IMR-90 (cell line): ENCODE data around the gene RASIP1. TPM values are rescaled to one million over a fixed set of nuclear protein-coding genes. Genes with fewer than 3 reads are reported as not detected.

Experiments
- ATAC-seq: fragments of 200-7000 bp; cut with Tn5 transposase; 2 replicates; pipeline ENCODE4 v1.9.1; 2020; ENCODE audit warnings: low read depth, mild to moderate bottlenecking, moderate library complexity
- BruUV-seq: library from RNA; stranded (reverse); fragments of 400-500 nt; replicated peaks from 2 replicates; lab custom pipeline; 2021; lab: Mats Ljungman, UMichigan
- CTCF ChIA-PET: fragments of 300-600 bp; formaldehyde crosslinking; extraction: SDS; loops from one replicate; lab custom pipeline; 2021; ENCODE audit warnings: antibody characterized with exemption; lab: Yijun Ruan, JAX
- POLR2A ChIA-PET: fragments of 300-600 bp; sonication (Branson Sonifier 250); formaldehyde crosslinking; loops from one replicate; lab custom pipeline; 2022; ENCODE audit warnings: antibody characterized with exemption; ENCODE audit not compliant: unreplicated experiment; lab: Charles Lee
- DNase-seq: peaks from one replicate; pipeline ENCODE4 v3.0.0; 2013
- H2AFZ ChIP-seq: replicated peaks from 2 replicates; pipeline ENCODE3; 2013; ENCODE audit warnings: low read length, mild to moderate bottlenecking; ENCODE audit not compliant: poor library complexity
- H2AK5ac ChIP-seq: 2 replicates; pipeline ENCODE4 v1.6.1; 2013; ENCODE audit warnings: low read depth, low read length, inconsistent platforms
- H2AK9ac ChIP-seq: replicated peaks from 2 replicates; pipeline ENCODE3; 2013; ENCODE audit warnings: mild to moderate bottlenecking, low read depth, low read length, moderate library complexity; ENCODE audit not compliant: poor library complexity
- H2BK120ac ChIP-seq: 2 replicates; pipeline ENCODE4 v1.6.1; 2013; ENCODE audit warnings: low read depth, low read length, inconsistent platforms
- H2BK15ac ChIP-seq: 3 replicates; pipeline ENCODE4 v1.6.1; 2013; ENCODE audit warnings: low read depth, low read length, inconsistent platforms
- H2BK20ac ChIP-seq: 2 replicates; pipeline ENCODE4 v1.6.1; 2013; ENCODE audit warnings: low read depth, mild to moderate bottlenecking, inconsistent platforms, low read length, moderate library complexity
- H2BK5ac ChIP-seq: 2 replicates; pipeline ENCODE4 v1.6.1; 2013; ENCODE audit warnings: mild to moderate bottlenecking, low read depth, low read length, inconsistent platforms; ENCODE audit not compliant: poor library complexity, severe bottlenecking
- H3K14ac ChIP-seq: replicated peaks from 2 replicates; pipeline ENCODE4 v1.6.1; 2013; ENCODE audit warnings: low read depth, low read length, inconsistent platforms
- H3K18ac ChIP-seq: 2 replicates; pipeline ENCODE4 v1.6.1; 2013; ENCODE audit warnings: low read depth, low read length, control low read depth
- H3K23ac ChIP-seq: 2 replicates; pipeline ENCODE4 v1.6.1; 2013; ENCODE audit warnings: low read depth, low read length, inconsistent platforms
- H3K27ac ChIP-seq: 2 replicates; pipeline ENCODE4 v1.5.1; 2013; ENCODE audit warnings: mild to moderate bottlenecking, control low read depth, low read length; ENCODE audit not compliant: insufficient read depth
- H3K27me3 ChIP-seq: 2 replicates; pipeline ENCODE4 v1.6.1; 2013; ENCODE audit warnings: low read length; ENCODE audit not compliant: control insufficient read depth, insufficient read depth
- H3K36me3 ChIP-seq: 2 replicates; pipeline ENCODE4 v1.6.1; 2013; ENCODE audit warnings: low read length, mixed read lengths; ENCODE audit not compliant: control insufficient read depth, insufficient read depth
- H3K4ac ChIP-seq: 2 replicates; pipeline ENCODE4 v1.6.1; 2013; ENCODE audit warnings: low read depth, low read length, inconsistent platforms
- H3K4me1 ChIP-seq: 2 replicates; pipeline ENCODE4 v1.6.1; 2013; ENCODE audit warnings: low read length, mixed read lengths; ENCODE audit not compliant: control insufficient read depth, insufficient read depth
- H3K4me2 ChIP-seq: 2 replicates; pipeline ENCODE4 v1.6.1; 2013; ENCODE audit warnings: low read depth, mild to moderate bottlenecking, control low read depth, low read length, moderate library complexity
- H3K4me3 ChIP-seq: 2 replicates; pipeline ENCODE4 v1.5.1; 2013; ENCODE audit warnings: low read depth, mild to moderate bottlenecking, control low read depth, low read length, moderate library complexity; ENCODE audit not compliant: insufficient read depth
- H3K56ac ChIP-seq: 2 replicates; pipeline ENCODE4 v1.6.1; 2013; ENCODE audit warnings: low read length, inconsistent platforms; ENCODE audit not compliant: insufficient read depth; ENCODE audit errors: extremely low read depth
- H3K79me1 ChIP-seq, 2 experiments: 2 replicates each; pipeline ENCODE4 v1.6.1; 2013; ENCODE audit warnings: low read length in 2 of 2, inconsistent platforms in 1 of 2, low read depth in 1 of 2
- H3K9ac ChIP-seq: 2 replicates; pipeline ENCODE4 v1.6.1; 2013; ENCODE audit warnings: low read depth, low read length, control low read depth
- H3K9me1 ChIP-seq: 2 replicates; pipeline ENCODE4 v1.6.1; 2013; ENCODE audit warnings: low read length, inconsistent platforms; ENCODE audit not compliant: insufficient read depth
- H3K9me3 ChIP-seq: 2 replicates; pipeline ENCODE4 v1.6.1; 2013; ENCODE audit warnings: low read length; ENCODE audit not compliant: control insufficient read depth, insufficient read depth
- H4K20me1 ChIP-seq: 2 replicates; pipeline ENCODE4 v1.6.1; 2013; ENCODE audit warnings: low read length, inconsistent platforms; ENCODE audit not compliant: insufficient read depth
- H4K5ac ChIP-seq: 2 replicates; pipeline ENCODE4 v1.6.1; 2013; ENCODE audit warnings: mild to moderate bottlenecking, low read depth, low read length, control low read depth
- H4K8ac ChIP-seq, 2 experiments: 2 replicates each; pipeline ENCODE4 v1.6.1; 2013; ENCODE audit warnings: low read depth in 2 of 2, low read length in 2 of 2, control low read depth in 1 of 2, inconsistent platforms in 1 of 2
- H4K91ac ChIP-seq: 2 replicates; pipeline ENCODE4 v1.6.1; 2013; ENCODE audit warnings: low read depth, low read length, inconsistent platforms; ENCODE audit not compliant: insufficient read depth
- BHLHE40 ChIP-seq: fragments of 150-350 bp; IDR thresholded peaks from 2 replicates; pipeline ENCODE4 v1.6.1; 2016; ENCODE audit warnings: mild to moderate bottlenecking, low read depth, low read length
- CHD1 ChIP-seq: IDR thresholded peaks from 2 replicates; pipeline ENCODE4 v1.6.1; 2012; ENCODE audit warnings: low read depth, low read length, improper control_type of control experiment
- FOS ChIP-seq: fragments of 150-350 bp; IDR thresholded peaks from 2 replicates; pipeline ENCODE4 v1.6.1; 2016; ENCODE audit warnings: low read depth, low read length
- MAFK ChIP-seq: IDR thresholded peaks from 2 replicates; pipeline ENCODE4 v1.6.1; 2012; ENCODE audit warnings: low read depth, low read length, improper control_type of control experiment
- MAZ ChIP-seq: IDR thresholded peaks from 2 replicates; pipeline ENCODE4 v1.6.1; 2012; ENCODE audit warnings: low read depth, mild to moderate bottlenecking, low read length, improper control_type of control experiment, moderate library complexity, borderline replicate concordance
- MXI1 ChIP-seq: IDR thresholded peaks from 2 replicates; pipeline ENCODE4 v1.6.1; 2012; ENCODE audit warnings: low read depth, mild to moderate bottlenecking, low read length, moderate library complexity, borderline replicate concordance
- POLR2A ChIP-seq: IDR thresholded peaks from 2 replicates; pipeline ENCODE4 v1.6.1; 2012; ENCODE audit warnings: mild to moderate bottlenecking, low read depth, low read length
- RAD21 ChIP-seq: IDR thresholded peaks from 2 replicates; pipeline ENCODE4 v1.6.1; 2012; ENCODE audit warnings: low read length, improper control_type of control experiment
- RCOR1 ChIP-seq: IDR thresholded peaks from 2 replicates; pipeline ENCODE4 v1.6.1; 2012; ENCODE audit warnings: mild to moderate bottlenecking, low read length, improper control_type of control experiment; ENCODE audit not compliant: insufficient replicate concordance
- RFX5 ChIP-seq: IDR thresholded peaks from 2 replicates; pipeline ENCODE4 v1.8.0; 2012; ENCODE audit warnings: low read depth, mild to moderate bottlenecking, low read length, moderate library complexity
- SMC3 ChIP-seq: fragments of 150-350 bp; IDR thresholded peaks from 2 replicates; pipeline ENCODE4 v1.6.1; 2016; ENCODE audit warnings: low read depth, mild to moderate bottlenecking, antibody characterized with exemption, low read length, moderate library complexity
- WGBS, 2 experiments: methylation state at CpG; one replicate each; pipeline versions ENCODE4 v1.1.5 to v1.1.7; 2013; ENCODE audit warnings: missing lambda C conversion rate in 2 of 2; ENCODE audit not compliant: insufficient read length in 1 of 2; ENCODE audit errors: extremely low coverage in 2 of 2; 5-methylcytosine and 5-hydroxymethylcytosine counted together
- dilution Hi-C: fragments of 300-500 bp; cut with HindIII; formaldehyde crosslinking; loops from one replicate; pipeline ENCODE4 v1.14.3; 2018; ENCODE audit warnings: low sequenced_read_pairs; ENCODE audit not compliant: unreplicated experiment
- in situ Hi-C: fragments of 300-500 bp; cut with MboI; formaldehyde crosslinking; loops from 3 replicates; pipeline ENCODE4 v1.14.3; 2019; ENCODE audit warnings: low sequenced_read_pairs, inconsistent platforms, mixed read lengths
- intact Hi-C: fragments of 100-400 bp; cut with micrococcal nuclease; formaldehyde crosslinking; loops from 2 replicates; pipeline ENCODE4 v1.10.0; 2022
- polyA plus RNA-seq, 3 experiments: library from polyadenylated mRNA; depleted of rRNA; stranded (reverse); fragments of >200 nt; gene quantifications; 2 replicates each; pipeline ENCODE4 v1.2.3, GENCODE V29; 2012; ENCODE audit warnings: low replicate concordance in 1 of 3
- total RNA-seq: library from RNA; depleted of rRNA; stranded (reverse); fragments of >200 nt; gene quantifications from 2 replicates; pipeline ENCODE4 v1.2.3, GENCODE V29; 2012
- TF ChIP-seq, protein P1 (sequence below): fragments of 150-350 bp; IDR thresholded peaks from 2 replicates; pipeline ENCODE4 v1.6.1; 2017; ENCODE audit warnings: mild to moderate bottlenecking, antibody characterized with exemption, low read length, low read depth
- TF ChIP-seq, protein P2 (sequence below): fragments of 150-350 bp; IDR thresholded peaks from 2 replicates; pipeline ENCODE4 v1.6.1; 2016; ENCODE audit warnings: low read depth, mild to moderate bottlenecking, low read length, moderate library complexity, borderline replicate concordance
- TF ChIP-seq, protein P3 (sequence below): conservative IDR thresholded peaks from 2 replicates; pipeline ENCODE4 v1.5.1; 2012; ENCODE audit warnings: mild to moderate bottlenecking, low read depth, low read length, improper control_type of control experiment

The RASIP1 gene
- total and polyA plus RNA-seq, 2 of the 4 experiments (the other 2 are of a cell fraction) = 0.18 to 0.51 TPM

DNA sequence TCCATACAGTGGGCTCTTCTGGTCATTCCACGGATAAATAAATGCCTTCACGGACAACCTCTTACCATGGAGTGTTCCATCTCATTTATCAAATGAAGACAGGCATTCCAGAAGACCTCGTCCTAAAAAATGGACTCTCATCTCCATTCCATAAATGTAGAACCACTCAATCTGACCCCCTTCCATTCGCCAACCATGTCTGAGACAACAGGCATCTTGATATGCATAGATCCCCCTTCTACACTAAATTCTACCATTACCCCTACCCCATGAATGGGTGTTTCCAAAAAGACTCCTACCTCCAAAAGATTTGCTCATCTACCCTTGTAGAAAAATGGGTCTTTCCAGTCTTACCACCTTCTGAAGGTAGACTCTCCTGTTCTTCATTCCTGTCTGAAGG lies 9.0 kb downstream of the RASIP1 start:
- dilution Hi-C loops = no loop called here
- 82% methylated on average over 3 of the region's 4 CpGs; no CpG with 5 or more reads in 1 of the 2 experiments for WGBS, 2 experiments

More for the DNA sequence above, 9.0 kb downstream of the RASIP1 start:
- H3K4me3 ChIP-seq = no peak overlapping the region
- H4K5ac ChIP-seq = no peak overlapping the region
- in situ Hi-C loops (no loop called here), intact Hi-C loops (no loop called here)
- no peak overlapping the region for H2AFZ ChIP-seq
- H3K4me2 ChIP-seq = no peak overlapping the region
- no peak for DNase-seq
- no peak overlapping the region for H3K23ac ChIP-seq
- no peak overlapping the region for H2BK20ac ChIP-seq
- no peaks in the 10 kb centered on the region for H3K36me3 ChIP-seq
- H4K8ac ChIP-seq = no peak overlapping the region
- H3K9me1 ChIP-seq = no peaks in the 10 kb centered on the region
- no peak overlapping the region for H3K14ac ChIP-seq
- H2BK15ac ChIP-seq = no peak overlapping the region
- ChIA-PET POLR2A (no interaction called here), CTCF (interaction anchor here (1.2 kb wide), 1 partner anchor 11 kb away, joined by 3 read pairs; no protein-coding TSS in a partner anchor)
- H3K27me3 ChIP-seq = peaks cover 14% of the 10 kb centered on the region
- no peak for ATAC-seq
- BruUV-seq = no TSS peak
- no peak overlapping the region for H3K18ac ChIP-seq
- no peak for TF ChIP-seq POLR2A
- TF ChIP-seq RAD21 = no peak
- TF ChIP-seq BHLHE40 = no peak
- TF ChIP-seq MAZ = no peak
- no peak for TF ChIP-seq RCOR1
- TF ChIP-seq MXI1 = no peak
- TF ChIP-seq MAFK = no peak
- TF ChIP-seq, protein P1, sequence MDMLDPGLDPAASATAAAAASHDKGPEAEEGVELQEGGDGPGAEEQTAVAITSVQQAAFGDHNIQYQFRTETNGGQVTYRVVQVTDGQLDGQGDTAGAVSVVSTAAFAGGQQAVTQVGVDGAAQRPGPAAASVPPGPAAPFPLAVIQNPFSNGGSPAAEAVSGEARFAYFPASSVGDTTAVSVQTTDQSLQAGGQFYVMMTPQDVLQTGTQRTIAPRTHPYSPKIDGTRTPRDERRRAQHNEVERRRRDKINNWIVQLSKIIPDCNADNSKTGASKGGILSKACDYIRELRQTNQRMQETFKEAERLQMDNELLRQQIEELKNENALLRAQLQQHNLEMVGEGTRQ = no peak
- no peak for TF ChIP-seq FOS
- TF ChIP-seq, protein P2, sequence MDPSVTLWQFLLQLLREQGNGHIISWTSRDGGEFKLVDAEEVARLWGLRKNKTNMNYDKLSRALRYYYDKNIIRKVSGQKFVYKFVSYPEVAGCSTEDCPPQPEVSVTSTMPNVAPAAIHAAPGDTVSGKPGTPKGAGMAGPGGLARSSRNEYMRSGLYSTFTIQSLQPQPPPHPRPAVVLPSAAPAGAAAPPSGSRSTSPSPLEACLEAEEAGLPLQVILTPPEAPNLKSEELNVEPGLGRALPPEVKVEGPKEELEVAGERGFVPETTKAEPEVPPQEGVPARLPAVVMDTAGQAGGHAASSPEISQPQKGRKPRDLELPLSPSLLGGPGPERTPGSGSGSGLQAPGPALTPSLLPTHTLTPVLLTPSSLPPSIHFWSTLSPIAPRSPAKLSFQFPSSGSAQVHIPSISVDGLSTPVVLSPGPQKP = no peak
- TF ChIP-seq RFX5 = no peak
- TF ChIP-seq, protein P3, sequence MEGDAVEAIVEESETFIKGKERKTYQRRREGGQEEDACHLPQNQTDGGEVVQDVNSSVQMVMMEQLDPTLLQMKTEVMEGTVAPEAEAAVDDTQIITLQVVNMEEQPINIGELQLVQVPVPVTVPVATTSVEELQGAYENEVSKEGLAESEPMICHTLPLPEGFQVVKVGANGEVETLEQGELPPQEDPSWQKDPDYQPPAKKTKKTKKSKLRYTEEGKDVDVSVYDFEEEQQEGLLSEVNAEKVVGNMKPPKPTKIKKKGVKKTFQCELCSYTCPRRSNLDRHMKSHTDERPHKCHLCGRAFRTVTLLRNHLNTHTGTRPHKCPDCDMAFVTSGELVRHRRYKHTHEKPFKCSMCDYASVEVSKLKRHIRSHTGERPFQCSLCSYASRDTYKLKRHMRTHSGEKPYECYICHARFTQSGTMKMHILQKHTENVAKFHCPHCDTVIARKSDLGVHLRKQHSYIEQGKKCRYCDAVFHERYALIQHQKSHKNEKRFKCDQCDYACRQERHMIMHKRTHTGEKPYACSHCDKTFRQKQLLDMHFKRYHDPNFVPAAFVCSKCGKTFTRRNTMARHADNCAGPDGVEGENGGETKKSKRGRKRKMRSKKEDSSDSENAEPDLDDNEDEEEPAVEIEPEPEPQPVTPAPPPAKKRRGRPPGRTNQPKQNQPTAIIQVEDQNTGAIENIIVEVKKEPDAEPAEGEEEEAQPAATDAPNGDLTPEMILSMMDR = no peak
- no peak for TF ChIP-seq SMC3
- no peak for TF ChIP-seq CHD1
- H3K4ac ChIP-seq = no peak overlapping the region
- H3K9me3 ChIP-seq = peaks cover 3% of the 10 kb centered on the region
- H3K56ac ChIP-seq = no peak overlapping the region
- H2BK120ac ChIP-seq = no peak overlapping the region
- no peak overlapping the region for H3K27ac ChIP-seq
- H2AK9ac ChIP-seq = no peak overlapping the region
- H3K79me1 ChIP-seq = no peaks in the 10 kb centered on the region
- H4K20me1 ChIP-seq = no peaks in the 10 kb centered on the region
- H3K4me1 ChIP-seq = no peaks in the 10 kb centered on the region
- H2BK5ac ChIP-seq = no peak overlapping the region
- H4K91ac ChIP-seq = no peak overlapping the region
- no peak overlapping the region for H3K9ac ChIP-seq
- no peak overlapping the region for H2AK5ac ChIP-seq
